Astrocyte (in vitro differentiated cells and primary cell): ENCODE results near the gene FGF2. TPM values are rescaled to one million over a fixed set of nuclear protein-coding genes. Genes with fewer than 3 reads are reported as not detected.

Experiments
- DNase-seq: peaks from one replicate; pipeline ENCODE4 v3.0.0-alpha.2; 2010; ENCODE audit warnings: low read depth
- FAIRE-seq: peaks from 2 replicates; lab custom pipeline; 2011; peaks lifted over from hg19 to GRCh38; lab: Jason Lieb, UNC
- H2AFZ ChIP-seq: 2 replicates; pipeline ENCODE4 v1.6.0; 2012; ENCODE audit warnings: low read depth, low read length, inconsistent platforms
- H3K27ac ChIP-seq: 2 replicates; pipeline ENCODE4 v1.5.1; 2011; ENCODE audit warnings: low read depth, low read length, inconsistent platforms
- H3K27me3 ChIP-seq: 2 replicates; pipeline ENCODE4 v1.6.0; 2011; ENCODE audit warnings: low read length, inconsistent platforms; ENCODE audit not compliant: insufficient read depth
- H3K36me3 ChIP-seq: 2 replicates; pipeline ENCODE4 v1.5.1; 2011; ENCODE audit warnings: low read length, inconsistent platforms; ENCODE audit not compliant: insufficient read depth
- H3K4me1 ChIP-seq: 2 replicates; pipeline ENCODE4 v1.5.1; 2011; ENCODE audit warnings: low read length, inconsistent platforms; ENCODE audit not compliant: insufficient read depth
- H3K4me2 ChIP-seq: 2 replicates; pipeline ENCODE4 v1.6.0; 2012; ENCODE audit warnings: low read length, inconsistent platforms
- H3K4me3 ChIP-seq: 2 replicates; pipeline ENCODE4 v1.5.1; 2011; ENCODE audit warnings: low read depth, mild to moderate bottlenecking, low read length, inconsistent platforms; ENCODE audit not compliant: insufficient read depth
- H3K79me2 ChIP-seq: 2 replicates; pipeline ENCODE4 v1.6.0; 2012; ENCODE audit warnings: mild to moderate bottlenecking, low read length, inconsistent platforms; ENCODE audit not compliant: insufficient read depth
- H3K9ac ChIP-seq: 2 replicates; pipeline ENCODE4 v1.6.0; 2012; ENCODE audit warnings: mild to moderate bottlenecking, low read length, inconsistent platforms
- H3K9me3 ChIP-seq: 2 replicates; pipeline ENCODE4 v1.5.1; 2012; ENCODE audit warnings: low read depth, mild to moderate bottlenecking, low read length, inconsistent platforms; ENCODE audit not compliant: insufficient read depth
- H4K20me1 ChIP-seq: 2 replicates; pipeline ENCODE4 v1.6.0; 2012; ENCODE audit warnings: low read length, inconsistent platforms; ENCODE audit not compliant: insufficient read depth
- H3K27ac Mint-ChIP-seq: one replicate; pipeline ENCODE4 v1.8.0; 2021; ENCODE audit warnings: mild to moderate bottlenecking, mixed read lengths; ENCODE audit not compliant: unreplicated experiment
- H3K27me3 Mint-ChIP-seq: one replicate; pipeline ENCODE4 v1.8.0; 2021; ENCODE audit warnings: low read depth, mixed read lengths; ENCODE audit not compliant: unreplicated experiment
- H3K36me3 Mint-ChIP-seq: one replicate; pipeline ENCODE4 v1.8.0; 2021; ENCODE audit warnings: low read depth, mixed read lengths; ENCODE audit not compliant: unreplicated experiment
- H3K4me1 Mint-ChIP-seq: one replicate; pipeline ENCODE4 v1.8.0; 2021; ENCODE audit warnings: low read depth, mixed read lengths; ENCODE audit not compliant: unreplicated experiment
- H3K4me3 Mint-ChIP-seq: one replicate; pipeline ENCODE4 v1.8.0; 2021; ENCODE audit warnings: mild to moderate bottlenecking, moderate library complexity, mixed read lengths; ENCODE audit not compliant: unreplicated experiment
- H3K9me3 Mint-ChIP-seq: one replicate; pipeline ENCODE4 v1.8.0; 2021; ENCODE audit warnings: mild to moderate bottlenecking, mixed read lengths; ENCODE audit not compliant: unreplicated experiment
- EZH2 ChIP-seq: IDR thresholded peaks from 2 replicates; pipeline ENCODE4 v1.6.1; 2012; ENCODE audit warnings: mild to moderate bottlenecking, low read length, inconsistent platforms; ENCODE audit not compliant: insufficient read depth
- total RNA-seq: library from RNA; stranded (reverse); gene quantifications from 2 replicates; pipeline ENCODE4 v1.2.1, GENCODE V29; 2021
- TF ChIP-seq, protein P1 (sequence below): IDR thresholded peaks from 2 replicates; pipeline ENCODE4 v1.5.1; 2011; ENCODE audit warnings: low read depth, mild to moderate bottlenecking, inconsistent platforms, low read length, moderate library complexity; ENCODE audit not compliant: insufficient read depth

Gene FGF2
- total RNA-seq, 1 donor from 2014 or later = 38.4 TPM

DNA sequence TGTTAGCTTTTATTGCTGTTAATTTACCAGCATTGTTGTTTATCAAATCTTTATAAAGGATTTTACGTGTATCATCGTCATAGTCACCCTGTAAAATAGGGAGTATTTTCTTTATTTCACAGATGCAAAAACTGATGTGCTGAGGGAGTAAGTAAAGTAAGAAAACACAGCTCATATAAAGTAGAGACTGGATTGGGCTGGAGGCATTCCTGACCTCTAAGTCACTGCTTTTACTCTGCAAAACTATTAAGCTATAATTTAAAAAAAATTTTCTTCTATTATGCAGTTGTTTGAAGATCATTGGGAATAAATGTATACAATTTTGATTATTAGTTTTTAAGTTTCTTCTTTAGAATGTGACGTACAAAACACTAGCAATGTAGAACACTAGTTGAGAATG lies 49.8 kb downstream of the FGF2 start:
- Mint-ChIP-seq H3K4me3 (no peak overlapping the region), H3K4me1 (peaks cover 41% of the 10 kb centered on the region), H3K36me3 (peaks cover 25% of the 10 kb centered on the region), H3K27me3 (no peaks in the 10 kb centered on the region), H3K27ac (peak overlapping the region; percentile 75), H3K9me3 (peaks cover 12% of the 10 kb centered on the region)
- no peaks in the 10 kb centered on the region for H3K36me3 ChIP-seq
- peaks cover 31% of the 10 kb centered on the region for H3K79me2 ChIP-seq
- no peak overlapping the region for H2AFZ ChIP-seq
- H3K9me3 ChIP-seq = no peaks in the 10 kb centered on the region
- no peak overlapping the region for H3K9ac ChIP-seq
- no peaks in the 10 kb centered on the region for H3K27me3 ChIP-seq
- no peaks in the 10 kb centered on the region for H4K20me1 ChIP-seq
- H3K4me2 ChIP-seq = peak overlapping the region; percentile 6
- no peak for TF ChIP-seq EZH2
- TF ChIP-seq, protein P1, sequence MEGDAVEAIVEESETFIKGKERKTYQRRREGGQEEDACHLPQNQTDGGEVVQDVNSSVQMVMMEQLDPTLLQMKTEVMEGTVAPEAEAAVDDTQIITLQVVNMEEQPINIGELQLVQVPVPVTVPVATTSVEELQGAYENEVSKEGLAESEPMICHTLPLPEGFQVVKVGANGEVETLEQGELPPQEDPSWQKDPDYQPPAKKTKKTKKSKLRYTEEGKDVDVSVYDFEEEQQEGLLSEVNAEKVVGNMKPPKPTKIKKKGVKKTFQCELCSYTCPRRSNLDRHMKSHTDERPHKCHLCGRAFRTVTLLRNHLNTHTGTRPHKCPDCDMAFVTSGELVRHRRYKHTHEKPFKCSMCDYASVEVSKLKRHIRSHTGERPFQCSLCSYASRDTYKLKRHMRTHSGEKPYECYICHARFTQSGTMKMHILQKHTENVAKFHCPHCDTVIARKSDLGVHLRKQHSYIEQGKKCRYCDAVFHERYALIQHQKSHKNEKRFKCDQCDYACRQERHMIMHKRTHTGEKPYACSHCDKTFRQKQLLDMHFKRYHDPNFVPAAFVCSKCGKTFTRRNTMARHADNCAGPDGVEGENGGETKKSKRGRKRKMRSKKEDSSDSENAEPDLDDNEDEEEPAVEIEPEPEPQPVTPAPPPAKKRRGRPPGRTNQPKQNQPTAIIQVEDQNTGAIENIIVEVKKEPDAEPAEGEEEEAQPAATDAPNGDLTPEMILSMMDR = no peak
- H3K27ac ChIP-seq = no peak overlapping the region
- no peak overlapping the region for H3K4me3 ChIP-seq
- DNase-seq = no peak
- FAIRE-seq = no peak
- H3K4me1 ChIP-seq = peaks cover 30% of the 10 kb centered on the region

DNA sequence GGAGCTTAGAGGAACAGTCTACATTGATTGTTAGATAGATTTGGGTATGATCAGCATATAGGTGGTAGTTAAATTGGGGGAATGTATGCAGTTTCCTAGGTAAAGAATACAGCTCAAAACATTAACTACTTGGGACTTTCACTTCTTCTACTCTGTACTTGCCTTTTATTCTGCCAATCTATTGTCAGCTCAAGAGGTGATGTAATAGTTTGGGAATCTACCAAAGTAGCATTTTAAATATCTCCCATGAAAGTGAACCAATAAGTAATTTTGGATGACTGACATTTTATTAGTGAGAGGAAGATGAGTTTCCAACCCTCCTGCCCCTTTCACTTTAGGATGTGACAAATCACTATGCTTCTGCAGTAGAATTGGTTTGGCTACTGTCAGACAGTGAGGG lies 52.4 kb downstream of the FGF2 start:
- Histone ChIP-seq H3K79me2 (peaks cover 16% of the 10 kb centered on the region), H4K20me1 (no peaks in the 10 kb centered on the region), H3K9me3 (no peaks in the 10 kb centered on the region), H3K27me3 (no peaks in the 10 kb centered on the region), H3K4me1 (peaks cover 17% of the 10 kb centered on the region), H3K27ac (no peak overlapping the region), H3K4me2 (no peak overlapping the region), H3K36me3 (peaks cover 6% of the 10 kb centered on the region), H3K4me3 (no peak overlapping the region), H2AFZ (no peak overlapping the region), H3K9ac (no peak overlapping the region)
- DNase-seq = no peak
- FAIRE-seq = no peak
- Mint-ChIP-seq H3K9me3 (peaks cover 6% of the 10 kb centered on the region), H3K27me3 (no peaks in the 10 kb centered on the region), H3K36me3 (peaks cover 22% of the 10 kb centered on the region), H3K4me1 (peaks cover 26% of the 10 kb centered on the region), H3K27ac (peak overlapping the region; percentile 72), H3K4me3 (no peak overlapping the region)
- TF ChIP-seq EZH2 = no peak
- TF ChIP-seq, protein P1 = no peak

DNA sequence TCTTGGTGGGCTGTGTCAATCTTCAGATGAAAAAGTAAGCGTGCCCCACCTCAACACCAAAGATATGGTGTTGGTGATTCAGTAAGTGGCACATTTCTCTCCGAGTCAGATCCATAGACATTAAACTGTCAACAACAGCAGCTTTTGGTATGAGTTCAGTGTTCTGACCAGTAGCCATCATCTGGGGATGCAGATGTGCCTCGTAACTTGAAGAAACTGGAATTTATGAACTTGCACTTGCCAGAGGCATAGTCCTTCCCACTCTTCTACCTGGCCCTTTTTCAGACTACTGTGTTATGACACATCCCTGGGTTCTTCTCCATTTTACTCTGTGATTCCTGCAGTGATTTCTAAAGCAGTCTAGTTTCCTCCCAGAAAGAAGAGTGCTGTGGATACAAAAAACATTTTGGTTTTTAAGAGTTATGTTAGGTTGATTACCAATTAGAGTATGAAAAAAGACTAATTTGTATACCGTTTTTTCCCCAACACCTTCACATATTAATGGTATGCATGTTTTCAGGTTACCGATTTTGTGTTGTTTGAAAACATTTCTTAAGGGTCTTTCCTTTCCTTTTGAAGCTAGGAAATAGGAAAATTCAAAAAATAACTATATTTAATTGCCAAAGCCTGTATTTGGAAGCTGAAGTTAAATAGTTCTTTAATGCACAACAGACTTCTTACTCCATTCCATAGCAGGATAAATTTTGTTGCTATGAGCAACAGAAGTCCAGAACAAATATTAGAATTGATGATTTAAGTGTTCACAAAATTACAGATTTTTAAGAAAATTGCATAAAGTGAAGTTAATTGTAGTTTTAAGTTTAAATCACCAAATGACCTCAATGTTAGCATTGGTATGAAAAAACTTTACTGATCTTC lies 56.5 kb downstream of the FGF2 start:
- Histone ChIP-seq H3K79me2 (peaks cover 7% of the 10 kb centered on the region), H3K27ac (no peak overlapping the region), H4K20me1 (no peaks in the 10 kb centered on the region), H3K27me3 (no peaks in the 10 kb centered on the region), H2AFZ (no peak overlapping the region), H3K9ac (no peak overlapping the region), H3K4me3 (no peak overlapping the region), H3K9me3 (no peaks in the 10 kb centered on the region), H3K36me3 (peaks cover 6% of the 10 kb centered on the region), H3K4me1 (no peaks in the 10 kb centered on the region), H3K4me2 (no peak overlapping the region)
- H3K9me3 Mint-ChIP-seq = peaks cover 6% of the 10 kb centered on the region
- no peak overlapping the region for H3K4me3 Mint-ChIP-seq
- H3K27ac Mint-ChIP-seq = no peak overlapping the region
- peak; percentile 45 for FAIRE-seq
- no peak for TF ChIP-seq EZH2
- TF ChIP-seq, protein P1 = no peak
- no peak for DNase-seq
- H3K4me1 Mint-ChIP-seq = peaks cover 14% of the 10 kb centered on the region
- peaks cover 31% of the 10 kb centered on the region for H3K36me3 Mint-ChIP-seq
- H3K27me3 Mint-ChIP-seq = no peaks in the 10 kb centered on the region
